Mammary epithelial cell (primary cell): Measurements from ENCODE around the gene EPG5.

Experiments used
- CTCF ChIP-seq, 2 donors: IDR thresholded peaks in 1 of 2; conservative IDR thresholded peaks in 1 of 2; 2 replicates each; pipeline ENCODE4 v1.5.1; 2011 to 2012; ENCODE audit warnings: inconsistent platforms in 2 of 2, low read length in 2 of 2, mild to moderate bottlenecking in 2 of 2, control low read depth in 1 of 2, low read depth in 1 of 2; ENCODE audit not compliant: insufficient read depth in 1 of 2; ENCODE audit errors: extremely low read depth in 1 of 2
- EZH2 ChIP-seq: IDR thresholded peaks from 2 replicates; pipeline ENCODE4 v1.6.1; 2012; ENCODE audit warnings: low read length, inconsistent platforms, borderline replicate concordance

- TF ChIP-seq EZH2 (no peak), CTCF (conservative IDR thresholded peaks at IDR 0.05 in 1 of 2, IDR thresholded peaks at IDR 0.05 in 1 of 2; ENCODE audit: extremely low read depth in 1 of 2, insufficient read depth in 1 of 2, low read depth in 1 of 2, low read length in 2 of 2) (no peak)
Measured at GRCh38 chr18:46007165-46007564, 40.0 kb upstream of the EPG5 start.
